Activated CD4-positive, alpha-beta T cell treated with anti-CD3 and anti-CD28 coated beads, Interleukin-2, Interleukin-6, amounts not matched to agents 100 ng/mL and 50 ng/mL, durations not matched to agents 16 hours and 8 hours (primary cell): ENCODE measurements around the gene CEP19.
A peak's percentile ranks its signal among the peaks of the same experiment; 100 is the strongest.
"Not testable (repeated sequence)": the region's sequence is repeated elsewhere in the genome, so short reads cannot be mapped to it uniquely, and the experiment has no call there.

ENCODE experiments used
- DNase-seq: peaks from one replicate; pipeline ENCODE4 v3.0.0-alpha.2; 2020

Gene CEP19

GRCh38 chr3:196711838-196712513 lies at the start of gene CEP19, which contains the start of gene PIGX:
Gene CEP19 (minus strand): TSS chr3:196712250. CDS start chr3:196708657, 3,593 bp downstream.
Gene PIGX (plus strand): TSS chr3:196712377.
- DNase-seq: peak; percentile 93

DNA sequence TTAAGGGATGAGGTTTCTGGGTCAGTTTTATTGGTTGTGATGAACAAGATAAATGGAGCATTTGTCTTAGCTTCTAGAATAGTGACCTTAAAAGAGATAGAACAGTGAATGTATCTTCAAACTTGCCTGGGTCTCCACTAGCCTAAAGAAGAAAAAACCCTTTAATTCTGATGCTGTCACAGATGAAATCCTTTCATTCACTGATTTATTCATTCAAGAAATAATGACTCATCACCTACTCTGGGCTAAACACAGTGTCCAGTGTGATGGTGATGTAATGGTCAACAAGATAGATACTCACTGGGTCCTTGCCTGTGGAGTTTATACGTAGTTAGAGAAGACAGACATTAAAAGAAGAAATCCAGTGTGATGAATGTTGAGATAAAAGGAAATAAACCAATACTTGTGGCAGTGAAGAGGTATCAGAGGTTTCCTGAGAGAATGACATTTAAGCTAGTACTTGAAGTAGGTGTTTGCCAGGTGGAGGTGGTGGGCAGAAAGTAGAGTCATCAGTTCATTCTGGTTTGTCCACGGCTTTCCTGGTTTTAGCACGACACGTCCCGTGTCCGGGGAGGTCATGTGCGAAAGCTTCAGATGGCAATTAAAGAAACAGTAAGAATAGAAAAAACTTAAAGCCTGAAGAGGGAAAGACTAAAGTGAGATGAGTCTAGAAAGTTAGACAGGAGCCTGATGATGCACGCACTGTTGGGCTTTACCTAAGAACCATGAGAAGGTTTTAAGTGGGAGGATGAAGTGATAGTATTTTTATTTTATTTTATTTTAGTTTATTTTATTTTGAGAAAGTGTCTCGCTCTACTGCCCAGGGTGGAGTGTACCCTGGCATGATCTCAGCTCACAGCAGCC lies 46.1 kb upstream of the CEP19 start:
- DNase-seq: no peak

- no peak for DNase-seq
These were observed 44.7 kb upstream of the CEP19 start for GRCh38 chr3:196756732-196757131.

- no peak for DNase-seq
These were observed 42.3 kb upstream of the CEP19 start for GRCh38 chr3:196754091-196754981.

GRCh38 chr3:196753201-196753600 lies 41.2 kb upstream of the CEP19 start:
- DNase-seq: no peak

DNA sequence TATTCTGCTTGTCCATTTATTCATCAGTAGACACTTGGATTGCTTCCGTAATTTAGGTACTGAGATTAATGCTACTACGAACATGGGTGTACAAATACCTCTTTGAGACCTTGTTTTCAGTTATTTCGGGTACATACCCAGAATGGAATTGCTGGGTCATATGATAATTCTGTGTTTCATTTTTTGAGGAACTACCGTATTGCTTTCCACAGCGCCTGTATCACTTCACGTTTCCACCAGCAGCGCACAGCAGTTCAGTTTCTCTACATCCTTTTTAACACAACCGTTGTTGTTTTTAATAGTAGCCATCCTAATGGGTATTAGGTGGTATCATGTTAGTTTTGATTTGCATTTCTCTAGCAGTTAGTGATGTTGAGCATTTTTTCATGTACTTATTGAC lies 37.1 kb upstream of the CEP19 start:
- DNase-seq: no peak

- not testable (repeated sequence) for DNase-seq
These were observed 31.5 kb upstream of the CEP19 start for GRCh38 chr3:196743569-196743968.

GRCh38 chr3:196741249-196741889 lies 29.3 kb upstream of the CEP19 start:
- DNase-seq: no peak

DNA sequence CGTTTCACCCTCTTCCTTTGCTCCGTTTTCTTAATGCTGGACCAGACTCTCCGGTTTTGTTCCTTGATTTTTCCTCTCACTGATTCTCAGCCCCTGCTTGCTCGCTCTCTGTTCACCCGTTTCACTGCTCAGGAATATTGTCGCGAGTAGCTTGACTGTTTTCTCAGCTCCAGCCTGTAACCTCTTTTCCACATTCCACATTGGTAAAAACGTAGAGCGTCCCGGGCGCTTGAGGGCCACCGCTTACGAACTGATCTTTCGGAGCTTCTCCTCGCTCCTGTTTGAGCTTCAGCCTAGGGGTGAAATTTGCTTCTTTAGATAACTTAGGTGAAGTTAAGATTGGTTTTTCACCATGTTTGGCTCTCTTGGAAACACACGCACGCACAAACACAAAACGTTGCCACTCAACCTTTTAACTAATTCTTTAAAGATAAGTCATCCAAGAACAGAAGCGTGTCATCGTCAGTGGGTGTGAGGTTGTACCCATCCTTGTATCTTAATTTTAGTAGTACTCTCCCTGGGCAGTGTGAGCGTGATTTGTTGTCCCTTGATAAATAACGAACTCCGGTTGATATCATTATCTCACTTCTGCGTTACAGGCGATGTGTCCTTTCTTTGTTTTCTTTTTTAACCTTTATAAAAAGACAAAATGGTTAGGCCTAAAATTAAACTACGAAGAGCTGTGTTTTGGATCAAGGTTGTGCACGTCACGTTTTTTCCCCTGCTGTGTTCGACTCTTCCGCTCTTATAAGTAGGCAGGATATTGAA lies 28.6 kb upstream of the CEP19 start:
- DNase-seq: peak; percentile 42

DNA sequence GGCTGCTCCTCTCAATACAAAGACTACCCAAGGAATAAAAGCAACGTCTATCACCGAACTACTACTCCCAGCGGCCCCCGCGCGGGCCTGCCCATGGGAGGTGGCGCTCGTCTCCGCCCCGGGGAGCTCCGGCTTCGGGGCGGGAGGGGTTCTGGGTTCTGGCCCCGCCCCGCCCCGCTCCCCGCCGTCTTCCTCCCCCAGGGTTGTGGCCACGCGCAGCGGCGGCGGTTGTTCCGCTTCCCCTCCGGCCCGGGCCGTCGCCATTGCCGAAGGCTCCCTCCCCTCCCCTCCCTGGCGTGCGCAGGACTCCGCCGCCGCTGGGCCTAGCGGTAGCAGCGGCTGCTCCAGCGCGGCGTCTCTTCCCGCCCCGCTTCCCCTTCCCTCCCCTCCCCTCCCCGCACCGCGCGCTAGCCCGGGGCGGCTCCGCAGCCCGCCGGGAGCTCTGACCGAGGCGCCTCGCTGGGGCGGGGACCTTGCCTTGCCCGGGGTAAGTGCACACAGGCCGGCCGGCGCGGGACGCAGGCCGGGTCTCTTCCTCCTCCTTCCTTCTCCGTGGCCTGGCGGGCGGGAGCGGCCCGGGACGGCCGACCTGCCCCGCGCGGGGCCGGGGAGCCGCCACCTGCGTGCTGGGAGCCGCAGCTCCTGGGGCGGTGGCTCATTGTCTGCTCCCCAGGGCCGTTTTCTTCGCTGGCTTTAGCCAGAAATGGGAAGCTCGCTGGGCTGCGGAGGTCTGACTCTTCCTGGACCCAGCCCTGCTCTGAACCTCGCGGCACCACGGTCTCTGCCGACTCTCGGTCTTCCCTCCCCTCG lies 27.8 kb upstream of the CEP19 start, which contains the start of gene PAK2:
PAK2 (plus strand) TSS at position 187 of the 810 bp plus-strand sequence. CDS start 42,790 bp downstream, outside the sequence.
- peak; percentile 95 for DNase-seq

- no peak for DNase-seq
These were observed 25.6 kb upstream of the CEP19 start for GRCh38 chr3:196737655-196738054.

- DNase-seq: no peak
These were observed 24.8 kb upstream of the CEP19 start for GRCh38 chr3:196736670-196737374.

DNA sequence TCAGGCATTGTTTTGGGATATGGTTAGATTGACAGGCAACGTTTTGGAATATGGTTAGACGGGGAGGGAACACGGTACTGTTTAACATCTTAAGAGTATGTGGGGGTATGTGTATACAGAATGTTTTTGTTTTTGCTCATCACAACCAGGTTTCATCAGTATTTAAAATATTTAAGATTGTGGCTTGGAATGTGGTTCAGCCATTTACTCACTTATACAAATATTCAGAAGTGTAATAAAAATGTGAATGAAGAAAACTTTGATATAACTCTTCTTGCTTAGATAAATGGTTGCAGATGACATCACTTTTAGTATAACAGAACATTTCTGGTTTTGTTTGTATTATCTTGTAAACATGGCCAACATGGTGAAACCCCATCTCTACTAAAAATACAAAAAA lies 23.7 kb upstream of the CEP19 start:
- DNase-seq: no peak

- peak; percentile 67 for DNase-seq
These were observed 15.0 kb upstream of the CEP19 start for GRCh38 chr3:196726788-196727675.

- DNase-seq: no peak
These were observed 9.0 kb upstream of the CEP19 start for GRCh38 chr3:196721097-196721496.

GRCh38 chr3:196717162-196717561 lies 5.1 kb upstream of the CEP19 start:
- not testable (repeated sequence) for DNase-seq

GRCh38 chr3:196712514-196713413 lies 714 bp upstream of the CEP19 start:
- DNase-seq: no peak

GRCh38 chr3:196708467-196708866 lies 3.6 kb downstream of the CEP19 start:
- no peak for DNase-seq
